AG04449 (cell line): ENCODE measurements around the gene RABL3.
A peak's percentile ranks its signal among the peaks of the same experiment; 100 is the strongest.
"Not testable (repeated sequence)": the region's sequence is repeated elsewhere in the genome, so short reads cannot be mapped to it uniquely, and the experiment has no call there.

ENCODE experiments used
- CTCF ChIA-PET: fragments of 350-600 bp; formaldehyde crosslinking; extraction: SDS; loops from one replicate; lab custom pipeline; 2021; ENCODE audit warnings: antibody characterized with exemption; lab: Yijun Ruan, JAX
- POLR2A ChIA-PET: fragments of 400-600, 350-600 bp; formaldehyde crosslinking; extraction: SDS; loops from one replicate; lab custom pipeline; 2020; ENCODE audit warnings: antibody characterized with exemption, inconsistent platforms; lab: Yijun Ruan, JAX
- DNase-seq: peaks from one replicate; pipeline ENCODE4 v3.0.0-alpha.2; 2010; ENCODE audit warnings: low read depth, low spot score
- H3K4me3 ChIP-seq: 2 replicates; pipeline ENCODE4 v1.5.1; 2011; ENCODE audit warnings: low read depth, mild to moderate bottlenecking, control low read depth, low read length
- CTCF ChIP-seq: IDR thresholded peaks from one replicate; pipeline ENCODE4 v1.5.1; 2011; ENCODE audit warnings: mild to moderate bottlenecking, moderate library complexity, low read length, control low read depth, inconsistent platforms; ENCODE audit not compliant: insufficient read depth; ENCODE audit errors: missing control alignments

The RABL3 gene

GRCh38 chr3:120742198-120742848 is at the start of gene RABL3, which contains the start of gene GTF2E1:
Gene RABL3, minus strand, starts transcription at chr3:120742516. Its CDS starts 9 bp downstream, at chr3:120742507.
Gene GTF2E1, plus strand, starts transcription at chr3:120742744. Its CDS starts 7,809 bp downstream, at chr3:120750553.
- ChIA-PET CTCF (interaction anchor here (1.3 kb wide), 1 partner anchor 30 kb away, joined by 4 read pairs; no protein-coding TSS in a partner anchor), POLR2A (interaction anchor here (0.7 to 1.0 kb wide), 2 partner anchors 64 to 146 kb away, joined by 3 to 4 read pairs; partner anchors contain the start of gene NDUFB4)
- no peak for TF ChIP-seq CTCF
- peak; percentile 98 for DNase-seq
- peak within 1 kb of the TSS; percentile 93 for H3K4me3 ChIP-seq

GRCh38 chr3:120791913-120792312 is 49.6 kb upstream of the RABL3 start:
- CTCF ChIA-PET: interaction anchor here (0.8 to 5.3 kb wide), 4 partner anchors 12 to 230 kb away, joined by 3 to 279 read pairs (median 5); no protein-coding TSS in a partner anchor
- TF ChIP-seq CTCF: no peak
- no peak for DNase-seq
- POLR2A ChIA-PET: interaction anchor here (0.6 to 1.7 kb wide), 2 partner anchors 35 to 196 kb away, joined by 3 to 7 read pairs; partner anchors contain the start of gene NDUFB4
- H3K4me3 ChIP-seq: no peak overlapping the region

- no peak overlapping the region for H3K4me3 ChIP-seq
- DNase-seq: no peak
- ChIA-PET POLR2A (no interaction called here), CTCF (interaction anchor here (5.3 kb wide), 1 partner anchor 229 kb away, joined by 279 read pairs; no protein-coding TSS in a partner anchor)
- no peak for TF ChIP-seq CTCF
Observed at GRCh38 chr3:120791010-120791409, 48.7 kb upstream of the RABL3 start.

- not testable (repeated sequence) for DNase-seq, H3K4me3 ChIP-seq
- POLR2A ChIA-PET: interaction anchor here (0.6 kb wide), 1 partner anchor 36 kb away, joined by 3 read pairs; no protein-coding TSS in a partner anchor
- CTCF ChIA-PET: interaction anchor here (1.5 to 2.0 kb wide), 2 partner anchors 9 to 227 kb away, joined by 3 to 10 read pairs; no protein-coding TSS in a partner anchor
Observed at GRCh38 chr3:120785832-120786231, 43.5 kb upstream of the RABL3 start.

GRCh38 chr3:120780977-120781376 is 38.7 kb upstream of the RABL3 start:
- no peak for TF ChIP-seq CTCF
- ChIA-PET CTCF (interaction anchor here (0.9 to 3.4 kb wide), 4 partner anchors 12 to 222 kb away, joined by 3 to 24 read pairs (median 5); no protein-coding TSS in a partner anchor), POLR2A (interaction anchor here (1.4 kb wide), 1 partner anchor 185 kb away, joined by 6 read pairs; the partner anchor contains the start of gene NDUFB4)
- no peak overlapping the region for H3K4me3 ChIP-seq
- DNase-seq: no peak

- CTCF ChIA-PET: interaction anchor here (0.7 to 3.4 kb wide), 4 partner anchors 12 to 220 kb away, joined by 3 to 24 read pairs (median 6); no protein-coding TSS in a partner anchor
- H3K4me3 ChIP-seq: no peak overlapping the region
- POLR2A ChIA-PET: no interaction called here
- no peak for TF ChIP-seq CTCF
- DNase-seq: no peak
Observed at GRCh38 chr3:120778776-120779175, 36.5 kb upstream of the RABL3 start.
